ACC112 (cell line): ENCODE measurements around the gene PDE4B.
"Not testable (repeated sequence)": the region's sequence is repeated elsewhere in the genome, so short reads cannot be mapped to it uniquely, and the experiment has no call there.

Source experiments
- H2AFZ ChIP-seq: fragments of 200-600 bp; sonication (generic); one replicate; pipeline ENCODE4 v1.6.0; 2017; ENCODE audit warnings: antibody characterized with exemption, low read length; ENCODE audit not compliant: unreplicated experiment
- H3K27ac ChIP-seq: fragments of 200-600 bp; sonication (generic); 2 replicates; pipeline ENCODE4 v1.5.1; 2014; ENCODE audit warnings: low read depth, mild to moderate bottlenecking, antibody characterized with exemption, low read length, moderate library complexity
- H3K27me3 ChIP-seq: fragments of 200-600 bp; sonication (generic); 2 replicates; pipeline ENCODE4 v1.6.1; 2014; ENCODE audit warnings: mild to moderate bottlenecking, antibody characterized with exemption, low read length, moderate library complexity, mixed read lengths; ENCODE audit not compliant: insufficient read depth
- H3K36me3 ChIP-seq: fragments of 200-600 bp; sonication (generic); 2 replicates; pipeline ENCODE4 v1.6.1; 2016; ENCODE audit warnings: mild to moderate bottlenecking, antibody characterized with exemption, low read length, moderate library complexity, mixed read lengths; ENCODE audit not compliant: insufficient read depth
- H3K4me1 ChIP-seq: fragments of 200-600 bp; sonication (generic); one replicate; pipeline ENCODE4 v1.6.1; 2016; ENCODE audit warnings: low read length, mixed read lengths; ENCODE audit not compliant: insufficient read depth, unreplicated experiment, control insufficient read depth
- H3K4me3 ChIP-seq: fragments of 200-600 bp; sonication (generic); 2 replicates; pipeline ENCODE4 v1.5.1; 2014; ENCODE audit warnings: mild to moderate bottlenecking, low read depth, low read length
- H3K79me2 ChIP-seq: fragments of 200-600 bp; sonication (generic); one replicate; pipeline ENCODE4 v1.6.0; 2016; ENCODE audit warnings: low read length; ENCODE audit not compliant: control insufficient read depth, unreplicated experiment, insufficient read depth

Gene PDE4B

GRCh38 chr1:66399888-66400529 is 607.3 kb downstream of the PDE4B start:
- no peaks in the 10 kb centered on the region for H3K36me3 ChIP-seq
- no peak overlapping the region for H3K4me3 ChIP-seq
- H3K79me2 ChIP-seq: no peaks in the 10 kb centered on the region
- H3K27me3 ChIP-seq: no peaks in the 10 kb centered on the region
- no peak overlapping the region for H3K27ac ChIP-seq
- H2AFZ ChIP-seq: no peak overlapping the region
- peaks cover 23% of the 10 kb centered on the region for H3K4me1 ChIP-seq

GRCh38 chr1:66400660-66401059 is 608.0 kb downstream of the PDE4B start:
- no peaks in the 10 kb centered on the region for H3K27me3 ChIP-seq
- no peaks in the 10 kb centered on the region for H3K36me3 ChIP-seq
- no peak overlapping the region for H3K27ac ChIP-seq
- H3K79me2 ChIP-seq: no peaks in the 10 kb centered on the region
- H3K4me3 ChIP-seq: no peak overlapping the region
- H3K4me1 ChIP-seq: peaks cover 19% of the 10 kb centered on the region
- H2AFZ ChIP-seq: no peak overlapping the region

GRCh38 chr1:66401244-66401643 is 608.5 kb downstream of the PDE4B start:
- Histone ChIP-seq H3K4me3 (no peak overlapping the region), H3K4me1 (peaks cover 15% of the 10 kb centered on the region), H3K27ac (no peak overlapping the region), H2AFZ (no peak overlapping the region), H3K79me2 (no peaks in the 10 kb centered on the region), H3K27me3 (no peaks in the 10 kb centered on the region), H3K36me3 (no peaks in the 10 kb centered on the region)

- peaks cover 15% of the 10 kb centered on the region for H3K4me1 ChIP-seq
- no peaks in the 10 kb centered on the region for H3K27me3 ChIP-seq
- no peaks in the 10 kb centered on the region for H3K79me2 ChIP-seq
- no peak overlapping the region for H2AFZ ChIP-seq
- H3K4me3 ChIP-seq: no peak overlapping the region
- no peaks in the 10 kb centered on the region for H3K36me3 ChIP-seq
- H3K27ac ChIP-seq: no peak overlapping the region
These were observed 609.5 kb downstream of the PDE4B start for GRCh38 chr1:66402194-66402593.

GRCh38 chr1:66403007-66403731 is 610.5 kb downstream of the PDE4B start:
- no peaks in the 10 kb centered on the region for H3K27me3 ChIP-seq
- no peak overlapping the region for H2AFZ ChIP-seq
- no peak overlapping the region for H3K4me3 ChIP-seq
- H3K27ac ChIP-seq: no peak overlapping the region
- no peaks in the 10 kb centered on the region for H3K36me3 ChIP-seq
- H3K79me2 ChIP-seq: no peaks in the 10 kb centered on the region
- H3K4me1 ChIP-seq: peaks cover 15% of the 10 kb centered on the region

GRCh38 chr1:66405061-66405460 is 612.4 kb downstream of the PDE4B start:
- Histone ChIP-seq H3K27ac (no peak overlapping the region), H3K4me1 (peaks cover 12% of the 10 kb centered on the region), H2AFZ (no peak overlapping the region), H3K27me3 (no peaks in the 10 kb centered on the region), H3K79me2 (no peaks in the 10 kb centered on the region), H3K4me3 (no peak overlapping the region), H3K36me3 (no peaks in the 10 kb centered on the region)

- not testable (repeated sequence) for H3K4me1 ChIP-seq, H3K27ac ChIP-seq, H3K4me3 ChIP-seq, H3K27me3 ChIP-seq, H2AFZ ChIP-seq, H3K79me2 ChIP-seq, H3K36me3 ChIP-seq
These were observed 618.8 kb downstream of the PDE4B start for GRCh38 chr1:66411449-66411848.

GRCh38 chr1:66412704-66413103 is 620.0 kb downstream of the PDE4B start:
- Histone ChIP-seq H3K79me2 (no peaks in the 10 kb centered on the region), H2AFZ (no peak overlapping the region), H3K27ac (no peak overlapping the region), H3K27me3 (no peaks in the 10 kb centered on the region), H3K36me3 (no peaks in the 10 kb centered on the region), H3K4me3 (no peak overlapping the region), H3K4me1 (no peaks in the 10 kb centered on the region)

GRCh38 chr1:66413136-66413837 is 620.6 kb downstream of the PDE4B start:
- no peak overlapping the region for H3K27ac ChIP-seq
- H3K4me1 ChIP-seq: no peaks in the 10 kb centered on the region
- H3K4me3 ChIP-seq: no peak overlapping the region
- no peaks in the 10 kb centered on the region for H3K27me3 ChIP-seq
- no peak overlapping the region for H2AFZ ChIP-seq
- H3K36me3 ChIP-seq: no peaks in the 10 kb centered on the region
- H3K79me2 ChIP-seq: no peaks in the 10 kb centered on the region

- H2AFZ ChIP-seq: no peak overlapping the region
- H3K4me3 ChIP-seq: no peak overlapping the region
These were observed 621.1 kb downstream of the PDE4B start for GRCh38 chr1:66413838-66414175.

GRCh38 chr1:66415281-66415680 is 622.6 kb downstream of the PDE4B start:
- H3K27me3 ChIP-seq: no peaks in the 10 kb centered on the region
- no peaks in the 10 kb centered on the region for H3K4me1 ChIP-seq
- no peaks in the 10 kb centered on the region for H3K79me2 ChIP-seq
- no peak overlapping the region for H3K27ac ChIP-seq
- no peaks in the 10 kb centered on the region for H3K36me3 ChIP-seq
- H2AFZ ChIP-seq: no peak overlapping the region
- H3K4me3 ChIP-seq: no peak overlapping the region

More at GRCh38 chr1:66413838-66414175, 621.1 kb downstream of the PDE4B start:
- no peak overlapping the region for H3K27ac ChIP-seq
- H3K4me1 ChIP-seq: no peaks in the 10 kb centered on the region
- H3K27me3 ChIP-seq: no peaks in the 10 kb centered on the region
- no peaks in the 10 kb centered on the region for H3K79me2 ChIP-seq
- no peaks in the 10 kb centered on the region for H3K36me3 ChIP-seq
